ENCODE data around the gene TENM4. TPM values are rescaled to one million over a fixed set of nuclear protein-coding genes. Genes with fewer than 3 reads are reported as not detected.

Gene TENM4
- total RNA-seq, 1 experiment from 2014 or later, result 0.39 TPM

- Histone ChIP-seq H3K27me3 (ENCODE audit: control insufficient read depth, insufficient read depth, low read length) (peaks cover 3% of the 10 kb centered on the region; the same call in 1 of the 2 replicates), H3K36me3 (ENCODE audit: control insufficient read depth, insufficient read depth, low read length) (no peaks in the 10 kb centered on the region), H3K27ac (ENCODE audit: low read length) (no peak overlapping the region), H3K9me3 (ENCODE audit: control insufficient read depth, insufficient read depth, low read depth, low read length) (no peaks in the 10 kb centered on the region), H3K4me1 (ENCODE audit: control insufficient read depth, insufficient read depth, low read length) (no peaks in the 10 kb centered on the region), H3K4me3 (ENCODE audit: low read depth in 2 of 2, low read length in 2 of 2) (no peak overlapping the region)
- no TSS peak for BruUV-seq (replicated peaks)
- intact Hi-C loops (cut with micrococcal nuclease; ENCODE audit: unreplicated experiment), result no loop called here
- no peak for TF ChIP-seq SIN3A (IDR thresholded peaks at IDR 0.05; ENCODE audit: borderline replicate concordance, insufficient read depth, low read depth, low read length)
- no peak for TF ChIP-seq TCF7L2 (IDR thresholded peaks at IDR 0.05; ENCODE audit: low read depth, low read length)
- TF ChIP-seq REST (IDR thresholded peaks at IDR 0.05; ENCODE audit: insufficient read depth in 1 of 2, low read depth in 2 of 2, low read length in 1 of 2), result no peak
- no peak for TF ChIP-seq POLR2AphosphoS5 (IDR thresholded peaks at IDR 0.05; ENCODE audit: low read depth, low read length)
- TF ChIP-seq CTCF (IDR thresholded peaks at IDR 0.05), result no peak
- CTCF ChIA-PET, result no interaction called here
- no peak for ATAC-seq
- in situ Hi-C loops (cut with HindIII; ENCODE audit: low pct_unique_long_range_greater_than_20kb, low sequenced_read_pairs), result no loop called here
- no peak for DNase-seq (ENCODE audit: low read depth, low spot score)
- POLR2A ChIA-PET, result no interaction called here
These were observed 584.6 kb downstream of the TENM4 start for GRCh38 chr11:78856211-78856610.

GRCh38 chr11:78855116-78855515 is 585.7 kb downstream of the TENM4 start:
- DNase-seq (ENCODE audit: low read depth, low spot score), result no peak
- POLR2A ChIA-PET, result no interaction called here

More at GRCh38 chr11:78855116-78855515, 585.7 kb downstream of the TENM4 start:
- no peaks in the 10 kb centered on the region for H3K4me1 ChIP-seq (ENCODE audit: control insufficient read depth, insufficient read depth, low read length)
- intact Hi-C loops (cut with micrococcal nuclease; ENCODE audit: unreplicated experiment), result no loop called here
- CTCF ChIA-PET, result interaction anchor here (0.6 kb wide), 1 partner anchor 20 kb away, joined by 3 read pairs; no protein-coding TSS in a partner anchor
- no peaks in the 10 kb centered on the region for H3K36me3 ChIP-seq (ENCODE audit: control insufficient read depth, insufficient read depth, low read length)
- no TSS peak for BruUV-seq (replicated peaks)
- in situ Hi-C loops (cut with HindIII; ENCODE audit: low pct_unique_long_range_greater_than_20kb, low sequenced_read_pairs), result no loop called here
- TF ChIP-seq TCF7L2 (IDR thresholded peaks at IDR 0.05; ENCODE audit: low read depth, low read length) (no peak), CTCF (IDR thresholded peaks at IDR 0.05) (no peak), SIN3A (IDR thresholded peaks at IDR 0.05; ENCODE audit: borderline replicate concordance, insufficient read depth, low read depth, low read length) (no peak), REST (IDR thresholded peaks at IDR 0.05; ENCODE audit: insufficient read depth in 1 of 2, low read depth in 2 of 2, low read length in 1 of 2) (no peak), POLR2AphosphoS5 (IDR thresholded peaks at IDR 0.05; ENCODE audit: low read depth, low read length) (no peak)
- H3K4me3 ChIP-seq (ENCODE audit: low read depth in 2 of 2, low read length in 2 of 2), result no peak overlapping the region
- no peak overlapping the region for H3K27ac ChIP-seq (ENCODE audit: low read length)
- H3K27me3 ChIP-seq (ENCODE audit: control insufficient read depth, insufficient read depth, low read length), result peaks cover 3% of the 10 kb centered on the region; the same call in 1 of the 2 replicates
- H3K9me3 ChIP-seq (ENCODE audit: control insufficient read depth, insufficient read depth, low read depth, low read length), result no peaks in the 10 kb centered on the region
- ATAC-seq, result no peak
